Activated CD4-positive, alpha-beta T cell treated with anti-CD3 and anti-CD28 coated beads, Interleukin-2, amount 50 U/mL, for 48 hours (primary cell): ENCODE results near the gene SPRYD4.

Experiments used
- DNase-seq, 2 experiments: peaks; one replicate each; pipeline ENCODE4 v3.0.0-alpha.2; 2020

Gene SPRYD4

DNA sequence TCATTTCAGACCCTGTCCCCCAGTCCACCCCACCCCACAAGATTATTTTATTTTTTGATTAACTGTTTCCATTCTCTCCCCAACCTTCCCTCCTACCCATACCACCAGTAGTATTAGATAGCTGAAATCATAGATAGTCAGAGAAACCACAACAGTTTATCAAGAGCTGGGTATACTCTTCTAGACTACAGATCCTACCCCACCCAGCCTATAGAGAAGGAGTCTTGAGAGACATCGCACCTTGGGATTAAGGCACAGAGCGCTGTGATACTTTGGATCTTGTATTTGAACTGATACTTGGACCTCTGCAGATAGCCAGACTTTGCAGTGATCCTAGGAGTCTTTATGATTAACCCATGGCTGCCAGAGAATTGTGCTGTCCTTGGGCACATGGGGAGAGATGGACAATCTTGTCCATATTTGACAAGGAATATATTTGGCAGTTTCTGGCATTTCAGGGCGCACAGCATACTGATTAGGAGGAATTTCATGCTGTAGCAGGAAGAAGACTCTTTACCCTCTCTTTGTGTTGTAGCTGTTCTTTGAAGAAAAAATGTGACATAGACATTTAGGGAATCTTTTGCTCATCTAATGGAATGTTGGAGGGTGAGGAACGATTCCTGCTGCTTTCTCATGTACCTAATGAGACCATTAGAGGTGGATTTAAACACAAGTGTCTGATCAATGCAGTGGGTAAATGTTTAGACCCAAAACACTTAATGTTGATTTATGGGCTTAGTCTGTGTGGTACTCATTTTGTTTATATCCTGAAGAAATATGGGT, 54.2 kb downstream of the SPRYD4 start:
- no peak for DNase-seq

DNA sequence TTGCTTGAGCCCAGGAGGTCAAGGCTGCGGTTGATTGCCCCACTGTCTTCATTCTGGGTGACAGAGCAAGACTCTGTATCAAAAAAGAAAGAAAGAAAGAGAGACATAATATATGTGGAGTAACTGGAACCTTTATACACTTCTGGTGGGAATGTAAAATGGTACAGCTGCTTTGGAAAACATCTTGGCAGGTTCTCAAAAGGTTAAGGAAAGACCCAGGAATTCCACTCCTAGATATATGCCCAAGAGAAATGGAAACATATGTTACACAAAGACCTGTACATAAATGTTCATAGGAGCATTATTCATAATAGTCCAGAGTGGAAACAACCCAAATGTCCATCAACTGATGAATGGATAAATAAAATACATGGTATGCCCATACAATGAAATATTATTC, 60.5 kb downstream of the SPRYD4 start:
- no peak for DNase-seq
